NCI-H1105 treated with DMSO at 0.1 percent for 48 hours (cell line): Measurements from ENCODE around the gene SUFU.
"Not testable (repeated sequence)": the region's sequence is repeated elsewhere in the genome, so short reads cannot be mapped to it uniquely, and the experiment has no call there.

ENCODE experiments used
- DNase-seq: peaks from one replicate; lab custom pipeline; 2025; lab: John Stamatoyannopoulos, UW

SUFU gene

GRCh38 chr10:102503264-102504178 is at the start of gene SUFU:
SUFU (plus strand) TSS chr10:102503972; CDS start chr10:102504153, 181 bp downstream.
- peak; percentile 87 for DNase-seq

GRCh38 chr10:102454662-102455487 is 48.9 kb upstream of the SUFU start:
- DNase-seq, result not testable (repeated sequence)

DNA sequence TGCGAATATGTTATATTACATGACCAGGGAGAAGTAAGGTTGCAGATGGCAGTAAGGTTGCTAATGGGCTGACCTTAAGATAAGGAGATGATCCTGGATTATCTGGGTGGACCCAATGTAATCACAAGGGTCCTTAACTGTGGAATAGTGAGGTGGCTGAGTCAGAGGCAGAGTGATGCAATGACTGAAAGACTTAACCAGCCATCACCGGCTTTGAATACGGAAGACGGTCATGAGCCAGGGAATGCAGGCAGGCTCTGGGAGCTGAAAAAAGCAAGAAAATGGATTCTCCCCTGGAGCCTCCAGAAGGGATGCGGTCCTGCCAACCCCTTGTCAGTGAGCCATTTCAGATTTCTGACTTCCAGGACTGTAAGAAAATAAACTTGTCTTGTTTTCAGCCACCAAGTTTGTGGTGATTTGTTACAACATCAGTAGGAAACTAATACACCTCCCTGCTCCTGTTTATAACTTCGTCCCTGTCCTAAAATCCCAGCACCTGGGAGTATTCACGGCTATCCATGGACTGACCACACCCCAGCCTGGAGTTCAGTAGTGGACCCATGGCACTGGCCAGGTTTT is 47.8 kb upstream of the SUFU start:
- no peak for DNase-seq

GRCh38 chr10:102457591-102458150 is 46.1 kb upstream of the SUFU start:
- DNase-seq, result no peak

DNA sequence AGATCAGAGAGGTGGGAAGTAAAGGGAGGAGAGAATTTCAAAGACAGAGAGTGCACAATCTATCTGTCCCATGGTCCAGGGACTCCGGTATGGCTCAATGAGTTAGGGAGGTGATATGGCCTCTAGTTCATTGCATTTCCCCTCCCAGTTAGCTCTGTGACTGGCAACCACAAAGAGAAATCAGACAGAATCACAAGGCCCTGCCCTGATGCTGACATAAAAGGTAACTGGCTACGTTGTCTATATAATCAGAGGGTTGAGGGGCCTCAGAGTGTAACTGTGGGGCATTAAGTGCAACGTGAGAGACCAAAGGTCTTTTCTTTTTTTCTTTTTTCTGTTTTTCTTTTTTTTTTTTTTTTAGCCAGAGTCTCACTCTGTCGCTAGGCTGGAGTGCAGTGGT is 45.1 kb upstream of the SUFU start:
- DNase-seq, result no peak

- DNase-seq, result peak; percentile 14
These were observed 43.0 kb upstream of the SUFU start for GRCh38 chr10:102460836-102461186.

GRCh38 chr10:102461187-102462054 is 42.4 kb upstream of the SUFU start:
- peak; percentile 81 for DNase-seq

DNA sequence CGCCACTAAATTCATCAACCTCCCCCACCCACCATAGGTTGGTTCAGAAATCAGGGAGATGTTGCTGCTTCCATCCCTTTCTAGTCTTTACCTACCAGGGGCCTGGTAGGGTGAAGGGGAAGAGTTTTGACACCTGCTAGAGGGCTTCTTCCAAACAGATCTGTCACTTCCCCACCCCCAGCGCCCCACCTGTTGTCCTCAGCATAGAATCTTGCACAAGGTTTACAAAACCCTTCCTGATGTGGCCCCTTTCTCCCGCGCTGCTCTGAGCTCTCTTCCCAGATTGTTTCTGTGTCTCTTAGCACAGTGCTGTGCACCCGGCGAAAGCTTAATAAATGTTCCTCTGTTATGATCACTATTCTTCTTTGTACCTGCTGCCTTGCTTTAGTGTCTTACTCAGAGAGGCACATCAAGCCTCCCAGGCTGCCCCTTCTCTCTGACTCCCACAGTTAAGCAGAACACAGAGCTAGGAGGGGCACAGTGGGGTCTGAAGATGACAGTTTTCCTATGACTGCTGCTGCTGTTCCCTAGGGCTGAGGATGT is 41.2 kb upstream of the SUFU start:
- DNase-seq, result no peak

DNA sequence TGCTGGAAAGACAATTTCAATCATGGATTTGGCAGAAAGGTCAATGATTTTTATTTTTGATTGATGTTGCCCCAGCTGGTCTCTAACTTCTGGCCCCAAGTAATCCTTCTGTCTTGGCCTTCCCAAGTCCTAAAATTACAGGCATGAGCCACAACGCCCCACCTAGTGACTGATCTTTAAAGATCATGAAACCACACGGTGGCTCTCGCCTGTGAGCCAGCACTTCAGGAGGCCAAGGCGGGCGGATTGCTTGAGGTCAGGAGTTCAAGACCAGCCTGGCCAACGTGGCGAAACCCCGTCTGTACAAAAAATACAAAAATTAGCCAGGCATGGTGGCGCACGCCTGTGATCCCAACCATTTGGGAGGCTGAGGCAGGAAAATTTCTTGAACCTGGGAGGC is 39.8 kb upstream of the SUFU start:
- no peak for DNase-seq

GRCh38 chr10:102465466-102465865 is 38.3 kb upstream of the SUFU start:
- no peak for DNase-seq

GRCh38 chr10:102467318-102467717 is 36.5 kb upstream of the SUFU start:
- no peak for DNase-seq

GRCh38 chr10:102467971-102468438 is 35.8 kb upstream of the SUFU start:
- no peak for DNase-seq

- no peak for DNase-seq
These were observed 35.1 kb upstream of the SUFU start for GRCh38 chr10:102468683-102469082.

GRCh38 chr10:102470579-102471546 is 32.9 kb upstream of the SUFU start:
- DNase-seq, result no peak

GRCh38 chr10:102473445-102474331 is 30.1 kb upstream of the SUFU start:
- DNase-seq, result no peak

DNA sequence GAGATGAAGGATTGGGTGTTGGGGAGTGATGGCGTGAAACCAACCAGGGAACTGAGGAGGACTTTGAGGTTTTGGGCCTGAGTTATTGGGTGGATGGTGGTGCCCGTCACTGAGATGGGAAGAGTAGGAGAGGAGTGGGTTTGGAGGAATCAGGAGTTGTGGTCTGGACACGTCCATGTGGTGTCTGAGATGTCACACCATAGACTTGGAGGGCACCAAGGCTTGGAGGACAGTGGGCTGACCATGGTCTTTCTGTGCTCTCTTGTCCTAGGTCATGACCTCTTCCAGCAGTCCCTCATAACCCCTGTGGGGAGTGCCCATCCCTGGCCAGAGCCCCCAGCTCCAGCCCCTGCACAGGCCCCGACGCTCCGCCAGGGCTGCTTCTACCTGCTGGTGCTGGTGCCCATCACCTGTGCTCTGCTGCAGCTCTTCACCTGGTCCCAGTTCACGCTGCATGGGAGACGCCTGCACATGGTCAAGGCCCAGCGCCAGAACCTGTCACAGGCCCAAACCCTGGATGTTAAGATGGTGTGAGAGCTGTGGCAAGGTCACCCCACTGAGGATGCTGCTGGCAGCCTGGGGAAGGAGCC is 28.2 kb upstream of the SUFU start:
- no peak for DNase-seq

GRCh38 chr10:102476466-102477141 is 27.2 kb upstream of the SUFU start:
- no peak for DNase-seq

DNA sequence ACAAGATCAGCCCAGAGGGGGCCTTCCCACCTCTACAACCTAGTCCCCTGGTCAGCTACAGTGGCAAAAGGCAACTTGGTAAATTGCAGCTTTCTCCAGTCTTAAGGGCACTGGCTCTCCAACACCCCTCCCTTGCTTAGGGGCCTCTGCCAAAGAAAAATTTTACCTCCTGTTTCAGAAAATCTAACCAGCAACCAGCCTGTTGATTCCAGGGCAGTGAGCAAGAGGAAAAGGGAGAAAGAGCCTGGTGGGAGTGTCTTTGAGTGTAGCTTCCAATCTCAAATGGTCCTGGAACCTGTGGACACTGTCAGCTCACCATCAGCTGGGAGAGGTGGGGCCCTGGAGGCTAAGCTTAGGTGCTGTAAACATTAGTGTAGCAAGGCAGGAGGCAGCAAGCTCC is 24.1 kb upstream of the SUFU start:
- no peak for DNase-seq
